Natural killer cell treated with Interleukin-12 subunit alpha and Interleukin-12 subunit beta and Interleukin-15 and Interleukin-18, amount 100 ng/mL, for 72 hours (primary cell): ENCODE data around the gene SCGB1C2. TPM values are rescaled to one million over a fixed set of nuclear protein-coding genes. Genes with fewer than 3 reads are reported as not detected.

Experiments
- ATAC-seq, 2 donors: fragments of 150-1000 bp; cut with Tn5 transposase in 1 of 2; sonication (Bioruptor Pico), chemical (Tn5 transposase) in 1 of 2; 2 replicates each; pipeline ENCODE4 v1.10.0; 2021
- DNase-seq: peaks from one replicate; pipeline ENCODE4 v3.0.0; 2022; ENCODE audit warnings: low spot score
- H3K27ac Mint-ChIP-seq, 2 donors: 1 replicate in 1 of 2; 2 replicates in 1 of 2; pipeline ENCODE4 v1.8.0; 2022; ENCODE audit warnings: mixed read lengths in 2 of 2, mild to moderate bottlenecking in 1 of 2, moderate library complexity in 1 of 2
- H3K27me3 Mint-ChIP-seq, 2 donors: 1 replicate in 1 of 2; 2 replicates in 1 of 2; pipeline ENCODE4 v1.8.0; 2022; ENCODE audit warnings: mixed read lengths in 2 of 2
- H3K36me3 Mint-ChIP-seq: one replicate; pipeline ENCODE4 v1.8.0; 2022; ENCODE audit warnings: mixed read lengths
- H3K4me1 Mint-ChIP-seq, 2 donors: 1 replicate in 1 of 2; 2 replicates in 1 of 2; pipeline ENCODE4 v1.8.0; 2022; ENCODE audit warnings: low read depth in 2 of 2, mixed read lengths in 2 of 2, mild to moderate bottlenecking in 1 of 2
- H3K4me3 Mint-ChIP-seq: one replicate; pipeline ENCODE4 v1.8.0; 2022; ENCODE audit warnings: mixed read lengths
- H3K9me3 Mint-ChIP-seq: 2 replicates; pipeline ENCODE4 v1.8.0; 2022; ENCODE audit warnings: mixed read lengths
- total RNA-seq, 2 donors: library from RNA; stranded (reverse); gene quantifications; one replicate each; pipeline ENCODE4 v1.2.3, GENCODE V29; 2022

SCGB1C2 gene
- total RNA-seq, 2 donors from 2014 or later: not detected

- Mint-ChIP-seq H3K36me3 (no peaks in the 10 kb centered on the region), H3K4me1 (no peaks in the 10 kb centered on the region), H3K4me3 (no peak overlapping the region), H3K27ac (no peak overlapping the region), H3K9me3 (no peaks in the 10 kb centered on the region), H3K27me3 (peaks cover 0 to 2% of the 10 kb centered on the region in 2 donors)
- DNase-seq: no peak
- ATAC-seq: no peak
Measured at GRCh38 chr17:144936-145670, 7.7 kb downstream of the SCGB1C2 start.

GRCh38 chr17:145671-146541 is 8.5 kb downstream of the SCGB1C2 start:
- H3K4me3 Mint-ChIP-seq: no peak overlapping the region
- DNase-seq (no peak), ATAC-seq (no peak)
- H3K9me3 Mint-ChIP-seq: no peaks in the 10 kb centered on the region
- no peaks in the 10 kb centered on the region for H3K36me3 Mint-ChIP-seq
- H3K27ac Mint-ChIP-seq: no peak overlapping the region
- no peaks in the 10 kb centered on the region for H3K4me1 Mint-ChIP-seq
- peaks cover 0 to 2% of the 10 kb centered on the region in 2 donors for H3K27me3 Mint-ChIP-seq

GRCh38 chr17:146546-146945 is 9.2 kb downstream of the SCGB1C2 start:
- H3K36me3 Mint-ChIP-seq: no peaks in the 10 kb centered on the region
- H3K9me3 Mint-ChIP-seq: no peaks in the 10 kb centered on the region
- H3K27me3 Mint-ChIP-seq: peaks cover 0 to 2% of the 10 kb centered on the region in 2 donors
- no peaks in the 10 kb centered on the region for H3K4me1 Mint-ChIP-seq
- ATAC-seq (no peak), DNase-seq (no peak)
- H3K27ac Mint-ChIP-seq: no peak overlapping the region
- no peak overlapping the region for H3K4me3 Mint-ChIP-seq

- ATAC-seq (no peak), DNase-seq (peak; percentile 54)
- Mint-ChIP-seq H3K27me3 (peaks cover 0 to under 1% of the 10 kb centered on the region in 2 donors), H3K9me3 (no peaks in the 10 kb centered on the region), H3K27ac (no peak overlapping the region), H3K4me1 (no peaks in the 10 kb centered on the region), H3K36me3 (no peaks in the 10 kb centered on the region), H3K4me3 (no peak overlapping the region)
Measured at GRCh38 chr17:146983-147761, 9.8 kb downstream of the SCGB1C2 start.

DNA sequence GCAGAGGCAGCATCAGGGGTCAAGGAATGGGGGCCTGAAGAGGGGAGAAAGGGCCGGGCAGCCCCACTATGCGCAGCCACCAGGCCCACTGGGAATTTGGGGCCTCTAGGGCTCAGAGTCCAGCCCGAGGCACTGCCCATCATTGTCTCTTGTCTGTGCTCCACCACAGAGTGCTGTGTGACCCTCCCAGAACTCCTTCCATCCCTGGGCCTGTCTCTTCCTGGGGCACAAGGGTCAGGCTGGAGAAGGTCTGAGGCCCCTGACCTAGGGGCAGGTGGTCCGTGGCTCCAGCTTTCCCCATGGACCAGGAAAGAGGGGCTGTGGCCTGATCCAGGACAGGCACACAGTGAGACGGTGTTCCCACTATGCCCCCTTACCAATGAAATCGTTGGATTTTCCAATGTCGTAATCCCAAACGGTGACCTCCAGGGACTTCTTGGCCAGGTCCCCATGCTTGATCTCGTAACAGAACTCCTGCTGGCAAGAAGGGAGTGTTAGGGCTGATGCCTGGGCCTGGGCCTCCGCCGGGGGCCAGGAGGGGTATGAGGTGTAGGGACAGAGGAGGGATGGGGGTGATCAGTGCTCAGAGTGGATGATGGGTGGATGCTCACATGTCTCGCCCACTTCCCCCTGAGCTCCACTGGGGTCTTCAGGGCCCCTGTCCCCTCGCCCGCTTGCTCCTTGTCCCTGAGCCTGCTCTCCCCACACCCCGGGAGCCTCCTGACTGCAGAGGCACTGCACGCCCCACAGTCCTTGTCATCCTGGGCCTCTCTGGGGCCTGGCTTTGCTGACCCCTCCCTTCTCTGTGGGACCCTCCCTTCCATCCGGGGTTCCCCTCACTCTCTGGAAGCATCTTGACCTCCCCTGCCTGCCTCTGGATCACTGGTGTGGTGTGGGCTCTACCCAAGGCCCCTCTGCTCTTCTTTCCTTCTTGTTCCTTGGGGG is 10.7 kb downstream of the SCGB1C2 start:
- H3K4me1 Mint-ChIP-seq: no peaks in the 10 kb centered on the region
- no peak for ATAC-seq
- DNase-seq: peak; percentile 50

DNA sequence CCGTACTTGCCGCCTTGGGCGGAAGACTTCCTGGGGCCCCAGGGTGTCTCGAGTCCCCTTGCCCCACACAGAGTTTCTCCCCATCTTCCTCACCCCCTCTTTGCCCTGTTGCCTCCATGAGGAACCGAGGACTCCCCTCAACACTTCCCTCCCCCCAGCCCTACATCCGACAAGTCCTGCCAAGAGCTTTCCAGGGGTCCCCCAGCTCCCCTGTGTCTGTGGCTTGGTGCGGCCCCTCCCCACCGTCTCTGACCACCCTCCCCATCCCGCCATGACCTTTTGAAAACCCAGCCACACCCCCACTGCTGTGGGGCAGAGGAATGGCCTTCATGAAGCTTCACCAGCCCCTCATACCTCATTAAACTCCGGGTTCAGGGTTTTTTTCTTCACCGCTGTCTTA is 11.4 kb downstream of the SCGB1C2 start:
- no peak overlapping the region for H3K4me3 Mint-ChIP-seq
- H3K4me1 Mint-ChIP-seq: no peaks in the 10 kb centered on the region
- no peaks in the 10 kb centered on the region for H3K9me3 Mint-ChIP-seq
- ATAC-seq (no peak), DNase-seq (peak; percentile 13)
- no peaks in the 10 kb centered on the region for H3K27me3 Mint-ChIP-seq
- H3K36me3 Mint-ChIP-seq: no peaks in the 10 kb centered on the region
- no peak overlapping the region for H3K27ac Mint-ChIP-seq

More for the DNA sequence above, 10.7 kb downstream of the SCGB1C2 start:
- H3K27ac Mint-ChIP-seq: no peak overlapping the region
- no peaks in the 10 kb centered on the region for H3K27me3 Mint-ChIP-seq
- H3K4me3 Mint-ChIP-seq: no peak overlapping the region
- no peaks in the 10 kb centered on the region for H3K36me3 Mint-ChIP-seq
- no peaks in the 10 kb centered on the region for H3K9me3 Mint-ChIP-seq

- no peak for ATAC-seq
- DNase-seq: no peak
- H3K36me3 Mint-ChIP-seq: no peaks in the 10 kb centered on the region
- no peaks in the 10 kb centered on the region for H3K4me1 Mint-ChIP-seq
- no peaks in the 10 kb centered on the region for H3K9me3 Mint-ChIP-seq
- H3K4me3 Mint-ChIP-seq: no peak overlapping the region
- H3K27ac Mint-ChIP-seq: no peak overlapping the region
- no peaks in the 10 kb centered on the region for H3K27me3 Mint-ChIP-seq
Measured at GRCh38 chr17:149231-149630, 11.9 kb downstream of the SCGB1C2 start.

DNA sequence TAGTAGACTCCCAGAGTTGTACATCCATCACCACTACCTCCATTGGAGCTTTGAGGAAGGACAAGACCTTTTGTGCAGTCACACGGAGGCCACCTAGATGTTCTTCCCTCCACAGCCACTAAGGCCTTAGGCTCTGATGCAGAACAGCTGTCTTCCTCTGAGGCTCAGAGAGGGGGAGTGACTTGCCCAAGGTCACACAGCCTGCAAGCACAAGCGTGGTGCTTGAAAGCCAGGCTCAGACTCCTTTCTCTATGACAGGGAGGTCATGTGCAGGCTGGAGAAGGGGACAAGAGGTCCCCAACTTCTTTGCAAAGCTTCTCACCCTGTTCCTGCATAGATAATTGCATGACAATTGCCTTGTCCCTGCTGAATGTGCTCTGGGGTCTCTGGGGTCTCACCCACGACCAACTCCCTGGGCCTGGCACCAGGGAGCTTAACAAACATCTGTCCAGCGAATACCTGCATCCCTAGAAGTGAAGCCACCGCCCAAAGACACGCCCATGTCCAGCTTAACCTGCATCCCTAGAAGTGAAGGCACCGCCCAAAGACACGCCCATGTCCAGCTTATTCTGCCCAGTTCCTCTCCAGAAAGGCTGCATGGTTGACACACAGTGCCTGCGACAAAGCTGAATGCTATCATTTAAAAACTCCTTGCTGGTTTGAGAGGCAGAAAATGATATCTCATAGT is 12.7 kb downstream of the SCGB1C2 start:
- ATAC-seq (no peak), DNase-seq (peak; percentile 44)
- Mint-ChIP-seq H3K4me3 (no peak overlapping the region), H3K36me3 (no peaks in the 10 kb centered on the region), H3K27me3 (no peaks in the 10 kb centered on the region), H3K27ac (no peak overlapping the region), H3K9me3 (no peaks in the 10 kb centered on the region), H3K4me1 (no peaks in the 10 kb centered on the region)

GRCh38 chr17:151004-151403 is 13.6 kb downstream of the SCGB1C2 start:
- no peak overlapping the region for H3K4me3 Mint-ChIP-seq
- H3K36me3 Mint-ChIP-seq: no peaks in the 10 kb centered on the region
- H3K4me1 Mint-ChIP-seq: no peaks in the 10 kb centered on the region
- no peaks in the 10 kb centered on the region for H3K27me3 Mint-ChIP-seq
- no peaks in the 10 kb centered on the region for H3K9me3 Mint-ChIP-seq
- no peak overlapping the region for H3K27ac Mint-ChIP-seq
- ATAC-seq (no peak), DNase-seq (no peak)

GRCh38 chr17:151886-152859 is 14.8 kb downstream of the SCGB1C2 start:
- H3K27ac Mint-ChIP-seq: no peak overlapping the region

GRCh38 chr17:152860-153420 is 15.6 kb downstream of the SCGB1C2 start:
- Mint-ChIP-seq H3K36me3 (no peaks in the 10 kb centered on the region), H3K4me1 (no peaks in the 10 kb centered on the region), H3K4me3 (no peak overlapping the region), H3K27ac (no peak overlapping the region), H3K27me3 (no peaks in the 10 kb centered on the region), H3K9me3 (no peaks in the 10 kb centered on the region)
- ATAC-seq (no peak), DNase-seq (peak; percentile 34)

More at GRCh38 chr17:151886-152859, 14.8 kb downstream of the SCGB1C2 start:
- H3K4me3 Mint-ChIP-seq: no peak overlapping the region
- ATAC-seq (no peak), DNase-seq (peak; percentile 53)
- no peaks in the 10 kb centered on the region for H3K27me3 Mint-ChIP-seq
- H3K36me3 Mint-ChIP-seq: no peaks in the 10 kb centered on the region
- H3K4me1 Mint-ChIP-seq: no peaks in the 10 kb centered on the region
- no peaks in the 10 kb centered on the region for H3K9me3 Mint-ChIP-seq
